ENCODE results near the gene GOLIM4. TPM values are rescaled to one million over a fixed set of nuclear protein-coding genes. Genes with fewer than 3 reads are reported as not detected.
"Not testable (repeated sequence)": the region's sequence is repeated elsewhere in the genome, so short reads cannot be mapped to it uniquely, and the experiment has no call there.

Gene GOLIM4
- total and polyA plus RNA-seq, 3 donors from 2014 or later: 9.5 to 21.6 (median 20.1) TPM

GRCh38 chr3:168061332-168061996 is 34.3 kb downstream of the GOLIM4 start:
- Histone ChIP-seq H3K27ac (no peak overlapping the region), H3K36me3 (ENCODE audit: low read depth, missing control alignments) (no peaks in the 10 kb centered on the region), H3K4me1 (no peaks in the 10 kb centered on the region), H3K9me3 (no peaks in the 10 kb centered on the region), H3K27me3 (no peaks in the 10 kb centered on the region), H3K4me3 (no peak overlapping the region)
- TF ChIP-seq POLR2A (IDR thresholded peaks at IDR 0.05): no peak
- no peak for DNase-seq
- 78 to 83% methylated on average over 5 of the region's 5 CpGs for WGBS, 2 donors
- intact Hi-C loops (cut with DNase I; ENCODE audit: low total_unique reads): no loop called here

GRCh38 chr3:168060317-168060716 is 35.4 kb downstream of the GOLIM4 start:
- no peak for DNase-seq
- Histone ChIP-seq H3K27ac (no peak overlapping the region), H3K9me3 (no peaks in the 10 kb centered on the region), H3K27me3 (no peaks in the 10 kb centered on the region), H3K4me1 (no peaks in the 10 kb centered on the region), H3K36me3 (ENCODE audit: low read depth, missing control alignments) (no peaks in the 10 kb centered on the region), H3K4me3 (no peak overlapping the region)
- 89 to 94% methylated on average over 3 of the region's 3 CpGs for WGBS, 2 donors
- intact Hi-C loops (cut with DNase I; ENCODE audit: low total_unique reads): no loop called here
- no peak for TF ChIP-seq CTCF (IDR thresholded peaks at IDR 0.05)
- TF ChIP-seq POLR2A (IDR thresholded peaks at IDR 0.05): no peak

- DNase-seq: no peak
- WGBS, 2 donors: 88% methylated on average over 2 of the region's 2 CpGs
- Histone ChIP-seq H3K27me3 (no peaks in the 10 kb centered on the region), H3K27ac (no peak overlapping the region), H3K36me3 (ENCODE audit: low read depth, missing control alignments) (no peaks in the 10 kb centered on the region), H3K4me1 (no peaks in the 10 kb centered on the region), H3K4me3 (no peak overlapping the region), H3K9me3 (no peaks in the 10 kb centered on the region)
- TF ChIP-seq CTCF (IDR thresholded peaks at IDR 0.05) (no peak), POLR2A (IDR thresholded peaks at IDR 0.05) (no peak)
- intact Hi-C loops (cut with DNase I; ENCODE audit: low total_unique reads): no loop called here
Observed at GRCh38 chr3:168058481-168058880, 37.2 kb downstream of the GOLIM4 start.

GRCh38 chr3:168056398-168057230 is 39.1 kb downstream of the GOLIM4 start:
- H3K27me3 ChIP-seq; H3K4me1 ChIP-seq; H3K36me3 ChIP-seq (ENCODE audit: low read depth, missing control alignments); H3K4me3 ChIP-seq; intact Hi-C loops (cut with DNase I; ENCODE audit: low total_unique reads); H3K27ac ChIP-seq; H3K9me3 ChIP-seq; DNase-seq: not testable (repeated sequence)
- 95% methylated on average over 7 of the region's 7 CpGs for WGBS, 2 donors

GRCh38 chr3:168054447-168054846 is 41.3 kb downstream of the GOLIM4 start:
- TF ChIP-seq CTCF (IDR thresholded peaks at IDR 0.05) (no peak), POLR2A (IDR thresholded peaks at IDR 0.05) (no peak)
- H3K9me3 ChIP-seq: no peaks in the 10 kb centered on the region
- H3K27me3 ChIP-seq: no peaks in the 10 kb centered on the region
- WGBS, 2 donors: 94 to 100% methylated on average over 5 of the region's 5 CpGs
- no peak for DNase-seq
- H3K4me1 ChIP-seq: no peaks in the 10 kb centered on the region
- no peak overlapping the region for H3K4me3 ChIP-seq
- intact Hi-C loops (cut with DNase I; ENCODE audit: low total_unique reads): loop anchor here (5.0 kb wide), 1 partner anchor 108 kb away; no protein-coding TSS in a partner anchor
- no peaks in the 10 kb centered on the region for H3K36me3 ChIP-seq (ENCODE audit: low read depth, missing control alignments)
- no peak overlapping the region for H3K27ac ChIP-seq

All from testis (tissue), 3 donors.